ENCODE measurements around the gene SLC23A3.
A peak's percentile ranks its signal among the peaks of the same experiment; 100 is the strongest.

The SLC23A3 gene

DNA sequence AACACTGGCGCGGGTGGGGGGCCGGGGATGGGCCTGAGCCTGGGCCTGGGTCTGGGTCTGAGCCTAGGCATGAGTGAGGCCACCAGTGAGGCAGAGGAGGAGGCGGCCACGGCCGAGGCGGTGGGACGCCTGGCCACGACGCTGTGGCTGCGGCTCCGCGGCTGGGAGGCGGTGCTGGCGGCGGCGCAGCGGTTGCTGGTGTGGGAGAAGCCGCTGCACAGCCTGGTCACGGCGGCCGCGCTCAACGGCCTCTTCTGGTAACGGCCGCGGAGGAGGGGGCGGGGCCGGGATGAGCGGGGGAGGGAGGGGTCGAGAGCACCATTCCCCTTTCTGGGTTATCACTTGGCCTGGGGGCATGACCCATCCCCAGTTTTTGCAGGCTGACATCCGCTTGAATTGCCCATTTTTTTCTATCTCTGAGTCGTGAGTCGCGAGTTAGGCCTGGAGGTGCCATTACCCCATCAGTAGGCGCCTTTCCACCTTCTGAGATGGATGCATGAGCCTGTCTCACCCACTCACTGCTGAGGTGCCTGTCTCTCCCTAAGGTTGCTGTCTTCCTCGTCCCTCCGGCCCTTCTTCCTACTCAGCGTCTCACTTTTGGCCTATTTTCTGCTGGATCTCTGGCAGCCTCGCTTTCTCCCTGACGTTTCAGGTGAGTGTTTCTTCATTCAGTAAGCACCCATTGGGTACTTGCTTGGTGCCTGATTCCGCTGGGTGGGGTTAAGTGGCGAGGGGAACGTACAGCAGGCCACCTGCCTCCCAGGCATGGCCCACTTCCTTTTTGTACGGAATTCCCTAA lies 8.7 kb upstream of the SLC23A3 start:
- ChIA-PET CTCF (interaction anchor here (1.0 to 5.8 kb wide), 4 partner anchors 11 to 121 kb away, joined by 3 to 37 read pairs (median 8); no protein-coding TSS in a partner anchor), POLR2A (no interaction called here)
- no peak for DNase-seq (ENCODE audit: low read depth, low spot score)
- H3K4me3 ChIP-seq (ENCODE audit: low read depth, low read length): peak overlapping the region; percentile 84
- TF ChIP-seq, protein P1, sequence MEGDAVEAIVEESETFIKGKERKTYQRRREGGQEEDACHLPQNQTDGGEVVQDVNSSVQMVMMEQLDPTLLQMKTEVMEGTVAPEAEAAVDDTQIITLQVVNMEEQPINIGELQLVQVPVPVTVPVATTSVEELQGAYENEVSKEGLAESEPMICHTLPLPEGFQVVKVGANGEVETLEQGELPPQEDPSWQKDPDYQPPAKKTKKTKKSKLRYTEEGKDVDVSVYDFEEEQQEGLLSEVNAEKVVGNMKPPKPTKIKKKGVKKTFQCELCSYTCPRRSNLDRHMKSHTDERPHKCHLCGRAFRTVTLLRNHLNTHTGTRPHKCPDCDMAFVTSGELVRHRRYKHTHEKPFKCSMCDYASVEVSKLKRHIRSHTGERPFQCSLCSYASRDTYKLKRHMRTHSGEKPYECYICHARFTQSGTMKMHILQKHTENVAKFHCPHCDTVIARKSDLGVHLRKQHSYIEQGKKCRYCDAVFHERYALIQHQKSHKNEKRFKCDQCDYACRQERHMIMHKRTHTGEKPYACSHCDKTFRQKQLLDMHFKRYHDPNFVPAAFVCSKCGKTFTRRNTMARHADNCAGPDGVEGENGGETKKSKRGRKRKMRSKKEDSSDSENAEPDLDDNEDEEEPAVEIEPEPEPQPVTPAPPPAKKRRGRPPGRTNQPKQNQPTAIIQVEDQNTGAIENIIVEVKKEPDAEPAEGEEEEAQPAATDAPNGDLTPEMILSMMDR (IDR thresholded peaks at IDR 0.05; ENCODE audit: insufficient read depth, low read length, missing control alignments): no peak

DNA sequence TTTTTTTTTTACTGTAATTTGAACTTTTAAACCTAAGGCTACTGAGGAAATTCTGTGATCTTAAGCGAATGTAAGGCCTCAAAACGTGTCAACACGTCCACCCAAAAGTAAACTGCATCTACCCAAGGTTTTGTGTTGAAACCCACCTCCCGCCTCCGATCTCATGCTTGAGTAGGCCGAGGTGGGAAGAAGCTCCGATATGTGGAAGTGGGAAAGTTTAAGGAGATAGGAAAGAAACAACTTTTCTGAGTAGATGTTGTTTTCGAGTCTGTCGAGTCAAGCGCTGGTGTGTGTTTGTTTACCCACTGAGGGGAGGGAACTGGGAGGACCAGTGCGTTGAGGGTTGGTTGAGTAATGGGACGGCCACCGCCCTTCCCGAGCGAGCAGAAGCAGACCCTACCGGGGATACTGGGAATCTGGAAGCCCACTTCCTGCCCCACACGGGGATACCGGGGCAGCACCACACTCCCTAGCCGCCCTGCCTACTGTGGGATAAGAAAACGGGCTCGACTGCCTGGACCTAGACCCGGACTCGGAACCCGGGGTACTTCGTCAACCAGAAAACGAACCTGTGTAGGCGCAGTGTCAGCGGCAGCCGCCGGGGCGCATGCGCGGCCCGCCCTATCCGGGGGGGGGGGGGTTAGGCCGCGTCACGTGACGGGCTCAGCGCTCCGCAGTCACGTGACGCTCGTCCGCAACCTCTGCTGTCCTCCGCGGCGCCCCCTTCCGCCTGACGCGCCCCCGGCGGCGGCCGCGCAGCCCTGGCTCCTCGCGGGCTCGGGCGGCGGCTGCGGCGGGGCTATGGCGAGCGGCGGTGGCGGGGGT lies 7.9 kb upstream of the SLC23A3 start, which contains the start of gene RETREG2:
Gene RETREG2, plus strand, starts transcription at position 724 of the 825 bp plus-strand sequence. Its CDS starts 78 bp downstream, at position 802.
- CTCF ChIA-PET: interaction anchor here (1.2 to 9.4 kb wide), 4 partner anchors 18 to 115 kb away, joined by 3 to 154 read pairs (median 64); partner anchors contain the start of gene NHEJ1

GRCh38 chr2:219176818-219177551 lies 7.2 kb upstream of the SLC23A3 start, which contains the start of gene CNPPD1:
Gene CNPPD1 (minus strand): TSS chr2:219176925. CDS start chr2:219176828, 97 bp downstream.
- DNase-seq (ENCODE audit: low read depth, low spot score): no peak
- TF ChIP-seq, protein P1 (IDR thresholded peaks at IDR 0.05; ENCODE audit: insufficient read depth, low read length, missing control alignments): no peak
- peak within 1 kb of the TSS; percentile 84 for H3K4me3 ChIP-seq (ENCODE audit: low read depth, low read length)
- ChIA-PET CTCF (interaction anchor here (0.6 to 9.4 kb wide), 13 partner anchors 8 to 182 kb away, joined by 3 to 154 read pairs (median 6); partner anchors contain the start of genes NHEJ1 and ZFAND2B), POLR2A (interaction anchor here (0.6 to 1.7 kb wide), 8 partner anchors 12 to 113 kb away, joined by 3 to 10 read pairs (median 3); partner anchors contain the start of genes ABCB6, DNAJB2, NHEJ1 and ZFAND2B)

More for the DNA sequence above, 7.9 kb upstream of the SLC23A3 start, which contains the start of gene RETREG2:
- POLR2A ChIA-PET: interaction anchor here (1.7 kb wide), 1 partner anchor 40 kb away, joined by 9 read pairs; the partner anchor contains the start of gene ABCB6
- TF ChIP-seq, protein P1 (IDR thresholded peaks at IDR 0.05; ENCODE audit: insufficient read depth, low read length, missing control alignments): peak; percentile 65
- no peak for DNase-seq (ENCODE audit: low read depth, low spot score)
- H3K4me3 ChIP-seq (ENCODE audit: low read depth, low read length): peak within 1 kb of the TSS; percentile 84

- H3K4me3 ChIP-seq (ENCODE audit: low read depth, low read length): peak overlapping the region; percentile 84
- DNase-seq (ENCODE audit: low read depth, low spot score): no peak
- TF ChIP-seq, protein P1 (IDR thresholded peaks at IDR 0.05; ENCODE audit: insufficient read depth, low read length, missing control alignments): peak; percentile 31
- ChIA-PET POLR2A (interaction anchor here (0.6 to 1.7 kb wide), 9 partner anchors 13 to 114 kb away, joined by 3 to 10 read pairs (median 3); partner anchors contain the start of genes ABCB6, DNAJB2, NHEJ1 and ZFAND2B), CTCF (interaction anchor here (0.6 to 9.4 kb wide), 18 partner anchors 9 to 196 kb away, joined by 3 to 154 read pairs (median 4); partner anchors contain the start of genes CFAP65, NHEJ1 and ZFAND2B)
Observed at GRCh38 chr2:219175928-219176817, 6.3 kb upstream of the SLC23A3 start.

DNA sequence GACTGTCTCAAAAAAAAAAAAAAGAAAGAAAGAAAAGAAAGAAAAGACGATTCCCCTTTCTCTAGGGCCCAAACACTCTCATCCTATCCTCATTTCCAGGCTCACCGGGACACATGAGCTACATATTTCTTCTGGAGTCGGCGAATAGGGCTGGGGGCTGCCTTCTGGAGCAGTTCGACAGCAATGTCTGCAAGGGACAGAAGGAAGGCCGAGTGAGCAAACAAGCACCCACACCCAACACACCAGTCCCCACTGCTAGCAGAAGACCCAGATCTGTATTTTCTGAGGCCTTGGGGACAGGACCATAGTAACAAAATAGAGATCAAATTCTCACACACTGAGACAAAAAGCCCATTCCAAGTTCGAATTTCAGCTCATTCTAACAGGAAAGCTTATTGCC lies 5.7 kb upstream of the SLC23A3 start:
- POLR2A ChIA-PET: interaction anchor here (1.0 to 1.6 kb wide), 2 partner anchors 25 to 31 kb away, joined by 3 to 10 read pairs; partner anchors contain the start of gene ZFAND2B
- no peak for DNase-seq (ENCODE audit: low read depth, low spot score)
- CTCF ChIA-PET: interaction anchor here (0.7 to 9.4 kb wide), 13 partner anchors 9 to 195 kb away, joined by 3 to 154 read pairs (median 6); partner anchors contain the start of genes CFAP65 and NHEJ1
- TF ChIP-seq, protein P1 (IDR thresholded peaks at IDR 0.05; ENCODE audit: insufficient read depth, low read length, missing control alignments): no peak
- peak overlapping the region; percentile 84 for H3K4me3 ChIP-seq (ENCODE audit: low read depth, low read length)

Measured in AG04449 (cell line).